ENCODE data around the gene AQP2. TPM values are rescaled to one million over a fixed set of nuclear protein-coding genes. Genes with fewer than 3 reads are reported as not detected.

Gene AQP2
- total RNA-seq, 4 donors from 2014 or later, result not detected

- DNase-seq, result no peak
- H3K27ac ChIP-seq, result peak overlapping the region in 2 of 4 donors; percentile 42 to 63
Observed at GRCh38 chr12:49920241-49920914, 30.2 kb upstream of the AQP2 start.

GRCh38 chr12:49920915-49921286, 29.6 kb upstream of the AQP2 start:
- Histone ChIP-seq H3K36me3 (no peaks in the 10 kb centered on the region), H3K4me3 (no peak overlapping the region), H3K9me3 (no peaks in the 10 kb centered on the region), H3K27me3 (peaks cover 0 to 9% (median 0%) of the 10 kb centered on the region in 4 donors), H3K27ac (peak overlapping the region in 2 of 4 donors; percentile 42 to 63), H3K4me1 (peaks cover 8 to 77% (median 11%) of the 10 kb centered on the region in 3 donors)
- TF ChIP-seq CTCF (IDR thresholded peaks at IDR 0.05) (no peak), POLR2A (IDR thresholded peaks at IDR 0.05) (no peak)
- 72 to 83% methylated on average over 2 to 3 of the region's 3 CpGs for WGBS, 2 donors
- intact Hi-C loops (cut with DNase I), result no loop called here
- no peak for DNase-seq

More at GRCh38 chr12:49920241-49920914, 30.2 kb upstream of the AQP2 start:
- no peaks in the 10 kb centered on the region for H3K36me3 ChIP-seq
- H3K27me3 ChIP-seq, result peaks cover 0 to 9% (median 0%) of the 10 kb centered on the region in 4 donors
- H3K4me3 ChIP-seq, result no peak overlapping the region
- no peaks in the 10 kb centered on the region for H3K9me3 ChIP-seq
- intact Hi-C loops (cut with DNase I), result no loop called here
- no peak for TF ChIP-seq POLR2A (IDR thresholded peaks at IDR 0.05)
- no peak for TF ChIP-seq CTCF (IDR thresholded peaks at IDR 0.05)
- 30 to 53% methylated on average over 9 to 10 of the region's 12 CpGs for WGBS, 2 donors
- H3K4me1 ChIP-seq, result peaks cover 8 to 79% (median 11%) of the 10 kb centered on the region in 3 donors

GRCh38 chr12:49921299-49921698, 29.2 kb upstream of the AQP2 start:
- Histone ChIP-seq H3K4me3 (no peak overlapping the region), H3K36me3 (no peaks in the 10 kb centered on the region), H3K9me3 (no peaks in the 10 kb centered on the region), H3K27ac (peak overlapping the region in 2 of 4 donors; percentile 42 to 67), H3K27me3 (peaks cover 0 to 9% (median 0%) of the 10 kb centered on the region in 4 donors), H3K4me1 (peaks cover 8 to 73% (median 11%) of the 10 kb centered on the region in 3 donors)
- DNase-seq, result no peak
- no peak for TF ChIP-seq POLR2A (IDR thresholded peaks at IDR 0.05)
- TF ChIP-seq CTCF (IDR thresholded peaks at IDR 0.05), result no peak
- intact Hi-C loops (cut with DNase I), result no loop called here
- WGBS, 2 donors, result 44 to 77% methylated on average over 2 to 3 of the region's 3 CpGs

- WGBS, 2 donors, result 57 to 58% methylated on average over 6 of the region's 6 CpGs
- no peak for DNase-seq
- Histone ChIP-seq H3K27ac (peak overlapping the region in 3 of 4 donors; percentile 26 to 67 (median 45)), H3K36me3 (no peaks in the 10 kb centered on the region), H3K27me3 (peaks cover 0 to 9% (median 0%) of the 10 kb centered on the region in 4 donors), H3K4me3 (no peak overlapping the region), H3K9me3 (no peaks in the 10 kb centered on the region), H3K4me1 (peaks cover 8 to 67% (median 11%) of the 10 kb centered on the region in 3 donors)
- TF ChIP-seq CTCF (IDR thresholded peaks at IDR 0.05) (no peak), POLR2A (IDR thresholded peaks at IDR 0.05) (no peak)
- intact Hi-C loops (cut with DNase I), result no loop called here
Observed at GRCh38 chr12:49921936-49922335, 28.6 kb upstream of the AQP2 start.

GRCh38 chr12:49922349-49923034, 28.0 kb upstream of the AQP2 start:
- no peaks in the 10 kb centered on the region for H3K9me3 ChIP-seq
- peak overlapping the region in 3 of 4 donors; percentile 26 to 60 (median 45) for H3K27ac ChIP-seq
- H3K4me3 ChIP-seq, result no peak overlapping the region
- TF ChIP-seq CTCF (IDR thresholded peaks at IDR 0.05), result no peak
- WGBS, 2 donors, result 72 to 80% methylated on average over 8 to 10 of the region's 12 CpGs
- H3K27me3 ChIP-seq, result peaks cover 0 to 4% (median 0%) of the 10 kb centered on the region in 4 donors
- no peak for DNase-seq
- intact Hi-C loops (cut with DNase I), result no loop called here
- peaks cover 6 to 61% (median 8%) of the 10 kb centered on the region in 3 donors for H3K4me1 ChIP-seq
- no peaks in the 10 kb centered on the region for H3K36me3 ChIP-seq
